CD4-positive, alpha-beta T cell (primary cell): Measurements from ENCODE around the gene PNMA3. TPM values are rescaled to one million over a fixed set of nuclear protein-coding genes. Genes with fewer than 3 reads are reported as not detected.
"Not testable (repeated sequence)": the region's sequence is repeated elsewhere in the genome, so short reads cannot be mapped to it uniquely, and the experiment has no call there.

Experiments
- ATAC-seq: fragments of 200-7000 bp; cut with Tn5 transposase; one replicate; pipeline ENCODE4 v1.10.0; 2022; ENCODE audit warnings: mild to moderate bottlenecking; ENCODE audit not compliant: poor library complexity
- CTCF ChIA-PET: fragments of 350-600 bp; sonication (Branson Sonifier 250); formaldehyde crosslinking; loops from one replicate; lab custom pipeline; 2021; ENCODE audit warnings: antibody characterized with exemption, inconsistent platforms; lab: Charles Lee
- POLR2A ChIA-PET: fragments of 350-600 bp; sonication (Branson Sonifier 250); formaldehyde crosslinking; loops from one replicate; lab custom pipeline; 2021; ENCODE audit warnings: antibody characterized with exemption, inconsistent platforms; lab: Charles Lee
- DNase-seq, 14 experiments: peaks; one replicate each; pipeline ENCODE4 v3.0.0-alpha.2; 2013 to 2020; ENCODE audit warnings: mixed read lengths in 2 of 14
- H3K27ac ChIP-seq, 2 donors: one replicate each; pipeline versions ENCODE4 v1.5.1 to v1.7.0; 2013; ENCODE audit warnings: low read length in 2 of 2, low read depth in 1 of 2, mild to moderate bottlenecking in 1 of 2
- H3K27me3 ChIP-seq, 2 experiments: 1 replicate in 1 of 2; 2 replicates in 1 of 2; pipeline versions ENCODE4 v1.6.1 to v1.7.0; 2013; ENCODE audit warnings: low read length in 2 of 2, control low read depth in 1 of 2, mild to moderate bottlenecking in 1 of 2, moderate library complexity in 1 of 2; ENCODE audit not compliant: insufficient read depth in 2 of 2, control insufficient read depth in 1 of 2
- H3K36me3 ChIP-seq: one replicate; pipeline ENCODE4 v1.6.1; 2013; ENCODE audit warnings: low read length, control low read depth; ENCODE audit not compliant: insufficient read depth
- H3K4me1 ChIP-seq: one replicate; pipeline ENCODE4 v1.6.1; 2013; ENCODE audit warnings: low read length, control low read depth; ENCODE audit not compliant: insufficient read depth
- H3K4me3 ChIP-seq: one replicate; pipeline ENCODE4 v1.5.1; 2013; ENCODE audit warnings: mild to moderate bottlenecking, low read length, moderate library complexity
- H3K9me3 ChIP-seq, 2 experiments: 1 replicate in 1 of 2; 2 replicates in 1 of 2; pipeline versions ENCODE4 v1.6.1 to v1.7.0; 2013; ENCODE audit warnings: low read length in 2 of 2, mild to moderate bottlenecking in 2 of 2, control low read depth in 1 of 2, moderate library complexity in 1 of 2; ENCODE audit not compliant: control insufficient read depth in 1 of 2, insufficient read depth in 1 of 2
- H3K27ac Mint-ChIP-seq: one replicate; pipeline ENCODE4 v1.8.0; 2020; ENCODE audit warnings: mixed read lengths
- H3K27me3 Mint-ChIP-seq: one replicate; pipeline ENCODE4 v1.8.0; 2021; ENCODE audit warnings: mixed read lengths
- H3K36me3 Mint-ChIP-seq: one replicate; pipeline ENCODE4 v1.8.0; 2021; ENCODE audit warnings: low read depth, mixed read lengths
- H3K4me1 Mint-ChIP-seq: one replicate; pipeline ENCODE4 v1.8.0; 2021; ENCODE audit warnings: low read depth, mixed read lengths
- H3K4me3 Mint-ChIP-seq: one replicate; pipeline ENCODE4 v1.8.0; 2020; ENCODE audit warnings: mild to moderate bottlenecking, mixed read lengths
- H3K9me3 Mint-ChIP-seq: one replicate; pipeline ENCODE4 v1.8.0; 2020; ENCODE audit warnings: mixed read lengths
- CTCF ChIP-seq: fragments of 200-600 bp; IDR thresholded peaks from one replicate; pipeline ENCODE4 v1.8.0; 2022; ENCODE audit warnings: antibody characterized with exemption, mild to moderate bottlenecking
- intact Hi-C, 2 experiments: fragments of 100-400 bp; cut with DNase I in 1 of 2; cut with micrococcal nuclease in 1 of 2; formaldehyde crosslinking; loops; one replicate each; pipeline versions ENCODE4 v1.15.1 to v1.9.0; 2023 to 2025; cut with DNase I, micrococcal nuclease
- polyA plus RNA-seq, 2 donors: library from polyadenylated mRNA; unstranded; fragments of 120-200 nt; gene quantifications; one replicate each; pipeline ENCODE4 v1.2.1, GENCODE V29; 2013
- total RNA-seq, 174 experiments: library from RNA in 2 of 174; stranded (reverse) in 2 of 174; gene quantifications; one replicate each; pipeline ENCODE4 v1.2.3 and lab custom pipeline; 2021 to 2026

PNMA3 gene, protein sequence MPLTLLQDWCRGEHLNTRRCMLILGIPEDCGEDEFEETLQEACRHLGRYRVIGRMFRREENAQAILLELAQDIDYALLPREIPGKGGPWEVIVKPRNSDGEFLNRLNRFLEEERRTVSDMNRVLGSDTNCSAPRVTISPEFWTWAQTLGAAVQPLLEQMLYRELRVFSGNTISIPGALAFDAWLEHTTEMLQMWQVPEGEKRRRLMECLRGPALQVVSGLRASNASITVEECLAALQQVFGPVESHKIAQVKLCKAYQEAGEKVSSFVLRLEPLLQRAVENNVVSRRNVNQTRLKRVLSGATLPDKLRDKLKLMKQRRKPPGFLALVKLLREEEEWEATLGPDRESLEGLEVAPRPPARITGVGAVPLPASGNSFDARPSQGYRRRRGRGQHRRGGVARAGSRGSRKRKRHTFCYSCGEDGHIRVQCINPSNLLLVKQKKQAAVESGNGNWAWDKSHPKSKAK
- total RNA-seq (1 to 10 TPM; 2.5 to 2.6 TPM), total RNA-seq (lab: John Stamatoyannopoulos, UW) (0.94 to 41.6 (median 6.5) reads per million in 172 experiments)
- polyA plus RNA-seq (2013, experiment 1 of 2): 4.4 TPM
- polyA plus RNA-seq (2013, experiment 2 of 2): 13.1 TPM

DNA sequence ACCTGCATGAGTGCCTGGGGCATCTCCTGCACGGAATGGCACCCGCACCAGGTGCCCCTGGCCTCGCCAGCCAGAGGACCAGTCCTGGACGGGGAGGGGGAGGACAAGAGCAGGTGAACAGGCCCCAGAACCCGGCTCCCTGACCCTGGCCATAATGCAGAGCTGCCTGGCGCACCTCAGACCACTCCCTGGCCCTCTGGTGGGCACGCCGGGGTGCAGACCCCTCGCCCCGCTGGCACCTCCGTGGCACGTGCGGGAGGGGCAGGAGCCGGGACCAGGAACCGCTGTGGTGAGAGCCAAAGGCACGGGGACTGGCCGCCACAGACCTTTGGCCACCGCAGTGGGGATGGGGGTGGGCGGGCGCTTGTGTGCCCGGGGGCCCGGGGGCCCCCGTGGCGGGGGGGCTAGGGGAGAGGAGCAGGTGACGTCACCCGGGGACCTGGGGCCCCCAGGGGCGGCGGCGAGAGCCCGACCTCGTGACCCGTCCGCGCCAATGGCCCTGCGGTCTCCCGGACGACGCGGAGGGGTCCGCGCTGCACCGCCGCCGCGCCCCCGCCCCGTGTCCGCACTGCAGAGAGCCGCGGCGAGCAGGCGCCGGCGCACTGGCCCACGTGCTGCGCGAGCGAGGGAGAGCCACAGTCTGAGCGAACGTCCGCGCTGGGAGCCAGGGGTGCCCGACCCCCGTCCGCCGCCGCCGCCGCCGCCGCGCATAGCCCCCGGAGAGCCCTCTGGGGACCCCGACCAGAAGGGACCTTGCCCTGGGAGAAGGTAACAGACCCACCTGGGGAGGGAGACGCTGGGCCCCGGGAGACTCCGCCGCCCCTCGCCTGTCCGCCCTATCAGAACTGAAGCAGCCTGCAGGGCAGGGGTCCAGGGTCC is at the start of gene PNMA3:
Gene PNMA3, plus strand, starts transcription at position 600 of the 879 bp plus-strand sequence. CDS start 586 bp downstream, outside the sequence.
- Mint-ChIP-seq H3K27ac (no peak within 1 kb of the TSS), H3K4me3 (no peak within 1 kb of the TSS), H3K4me1 (no peaks in the 10 kb centered on the region), H3K27me3 (peaks cover 5% of the 10 kb centered on the region), H3K9me3 (no peaks in the 10 kb centered on the region), H3K36me3 (peaks cover under 1% of the 10 kb centered on the region)
- no peaks in the 10 kb centered on the region for H3K36me3 ChIP-seq
- no peak within 1 kb of the TSS for H3K27ac ChIP-seq
- no peak for TF ChIP-seq CTCF
- no peaks in the 10 kb centered on the region for H3K4me1 ChIP-seq
- ATAC-seq (no peak), DNase-seq (no peak)
- no peak within 1 kb of the TSS for H3K4me3 ChIP-seq
- CTCF ChIA-PET: no interaction called here
- intact Hi-C loops: no loop called here
- no peaks in the 10 kb centered on the region for H3K9me3 ChIP-seq
- H3K27me3 ChIP-seq: no peaks in the 10 kb centered on the region
- POLR2A ChIA-PET: no interaction called here

GRCh38 chrX:153017174-153017573 is 39.1 kb upstream of the PNMA3 start:
- ATAC-seq, H3K27ac Mint-ChIP-seq, DNase-seq, H3K9me3 Mint-ChIP-seq, POLR2A ChIA-PET, CTCF ChIA-PET, H3K27ac ChIP-seq, H3K4me1 Mint-ChIP-seq, H3K36me3 ChIP-seq, H3K4me1 ChIP-seq, intact Hi-C loops, H3K4me3 Mint-ChIP-seq, H3K36me3 Mint-ChIP-seq, H3K9me3 ChIP-seq, H3K4me3 ChIP-seq, H3K27me3 ChIP-seq: not testable (repeated sequence)
- peaks cover 14% of the 10 kb centered on the region for H3K27me3 Mint-ChIP-seq

GRCh38 chrX:153019166-153019565 is 37.1 kb upstream of the PNMA3 start:
- no peak for ATAC-seq
- H3K36me3 ChIP-seq: no peaks in the 10 kb centered on the region
- H3K9me3 Mint-ChIP-seq: no peaks in the 10 kb centered on the region
- H3K4me1 ChIP-seq: peaks cover 7% of the 10 kb centered on the region
- POLR2A ChIA-PET: interaction anchor here (0.6 kb wide), 1 partner anchor 23 kb away, joined by 3 read pairs; no protein-coding TSS in a partner anchor
- H3K9me3 ChIP-seq: no peaks in the 10 kb centered on the region
- CTCF ChIA-PET: no interaction called here
- TF ChIP-seq CTCF: no peak
- no peak overlapping the region for H3K27ac Mint-ChIP-seq
- no peak overlapping the region for H3K4me3 Mint-ChIP-seq
- H3K4me1 Mint-ChIP-seq: peaks cover 8% of the 10 kb centered on the region
- H3K27me3 Mint-ChIP-seq: peaks cover 14% of the 10 kb centered on the region
- intact Hi-C loops: no loop called here
- no peaks in the 10 kb centered on the region for H3K27me3 ChIP-seq
- H3K36me3 Mint-ChIP-seq: no peaks in the 10 kb centered on the region
- H3K27ac ChIP-seq: no peak overlapping the region
- DNase-seq: peak in 1 of 14 experiments; percentile 32
- no peak overlapping the region for H3K4me3 ChIP-seq

GRCh38 chrX:153026501-153026900 is 29.8 kb upstream of the PNMA3 start:
- H3K36me3 Mint-ChIP-seq, H3K4me1 ChIP-seq, CTCF ChIA-PET, H3K9me3 ChIP-seq, H3K4me3 ChIP-seq, H3K27me3 Mint-ChIP-seq, H3K4me1 Mint-ChIP-seq, ATAC-seq, H3K9me3 Mint-ChIP-seq, H3K27ac ChIP-seq, intact Hi-C loops, DNase-seq, H3K36me3 ChIP-seq, POLR2A ChIA-PET, H3K4me3 Mint-ChIP-seq, H3K27ac Mint-ChIP-seq, H3K27me3 ChIP-seq: not testable (repeated sequence)

DNA sequence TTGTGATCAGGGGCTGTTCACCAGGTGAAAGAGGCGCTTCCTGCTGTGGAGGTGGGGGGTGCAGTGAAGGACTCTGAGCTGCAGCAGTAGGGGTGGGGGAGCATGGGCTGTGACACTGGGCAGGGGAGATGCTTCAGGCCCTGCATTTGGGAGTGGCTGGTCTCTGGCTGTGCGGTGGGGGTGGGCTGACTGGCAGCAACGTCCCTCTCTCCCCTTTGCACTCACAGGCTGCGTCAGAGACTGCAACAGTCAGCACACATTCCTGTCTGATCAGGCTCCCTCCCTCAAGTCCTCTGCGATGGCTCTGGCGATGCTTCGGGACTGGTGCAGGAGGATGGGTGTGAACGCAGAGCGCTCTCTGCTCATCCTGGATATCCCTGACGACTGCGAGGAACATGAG is 27.8 kb upstream of the PNMA3 start:
- H3K4me3 ChIP-seq, H3K4me3 Mint-ChIP-seq, intact Hi-C loops, H3K36me3 Mint-ChIP-seq, H3K27me3 ChIP-seq, H3K27ac Mint-ChIP-seq, H3K9me3 ChIP-seq, H3K27me3 Mint-ChIP-seq, H3K9me3 Mint-ChIP-seq, H3K4me1 Mint-ChIP-seq, H3K36me3 ChIP-seq, H3K27ac ChIP-seq, CTCF ChIA-PET, POLR2A ChIA-PET, ATAC-seq: not testable (repeated sequence)
- peaks cover 20% of the 10 kb centered on the region for H3K4me1 ChIP-seq
- peak in 2 of 14 experiments; percentile 11 to 13 for DNase-seq
